Activated CD8-positive, alpha-beta T cell treated with anti-CD3 and anti-CD28 coated beads for 36 hours (primary cell): ENCODE measurements around the gene HNF4A. TPM values are rescaled to one million over a fixed set of nuclear protein-coding genes. Genes with fewer than 3 reads are reported as not detected.

ENCODE experiments used
- ATAC-seq: fragments of 200-7000 bp; cut with Tn5 transposase; one replicate; pipeline ENCODE4 v1.10.0; 2021; ENCODE audit warnings: mild to moderate bottlenecking, moderate library complexity
- CTCF ChIA-PET: fragments of 350-600 bp; sonication (Branson Sonifier 250); formaldehyde crosslinking; loops from one replicate; lab custom pipeline; 2021; ENCODE audit warnings: antibody characterized with exemption; lab: Charles Lee
- POLR2A ChIA-PET: fragments of 350-600 bp; sonication (Branson Sonifier 250); formaldehyde crosslinking; loops from one replicate; lab custom pipeline; 2021; ENCODE audit warnings: antibody characterized with exemption; lab: Charles Lee
- DNase-seq: peaks from one replicate; pipeline ENCODE4 v3.0.0-alpha.2; 2020
- H3K27ac Mint-ChIP-seq: one replicate; pipeline ENCODE4 v1.8.0; 2021; ENCODE audit warnings: mild to moderate bottlenecking, mixed read lengths
- H3K27me3 Mint-ChIP-seq: one replicate; pipeline ENCODE4 v1.8.0; 2021; ENCODE audit warnings: mixed read lengths
- H3K36me3 Mint-ChIP-seq: one replicate; pipeline ENCODE4 v1.8.0; 2021; ENCODE audit warnings: low read depth, mixed read lengths
- H3K4me1 Mint-ChIP-seq: one replicate; pipeline ENCODE4 v1.8.0; 2021; ENCODE audit warnings: low read depth, mixed read lengths
- H3K4me3 Mint-ChIP-seq: one replicate; pipeline ENCODE4 v1.8.0; 2021; ENCODE audit warnings: mild to moderate bottlenecking, moderate library complexity, mixed read lengths
- H3K9me3 Mint-ChIP-seq: one replicate; pipeline ENCODE4 v1.8.0; 2021; ENCODE audit warnings: mixed read lengths
- CTCF ChIP-seq: fragments of 200-600 bp; IDR thresholded peaks from one replicate; pipeline ENCODE4 v1.8.0; 2022; ENCODE audit warnings: antibody characterized with exemption, mild to moderate bottlenecking
- intact Hi-C: fragments of 100-400 bp; cut with micrococcal nuclease; formaldehyde crosslinking; loops from one replicate; pipeline ENCODE4 v1.10.0; 2022
- total RNA-seq, 2 experiments: library from RNA; stranded (reverse); gene quantifications; one replicate each; pipeline ENCODE4 v1.2.3, GENCODE V29; 2021

Gene HNF4A
- total RNA-seq, 2 experiments from 2014 or later: not detected

GRCh38 chr20:44445742-44446710 lies 90.5 kb downstream of the HNF4A start:
- POLR2A ChIA-PET: no interaction called here
- Mint-ChIP-seq H3K36me3 (no peaks in the 10 kb centered on the region), H3K4me3 (no peak overlapping the region), H3K9me3 (no peaks in the 10 kb centered on the region), H3K4me1 (no peaks in the 10 kb centered on the region), H3K27ac (no peak overlapping the region), H3K27me3 (no peaks in the 10 kb centered on the region)
- DNase-seq: no peak
- TF ChIP-seq CTCF: no peak
- ATAC-seq: no peak
- intact Hi-C loops: loop anchor here (5.0 kb wide), 1 partner anchor 59 kb away; no protein-coding TSS in a partner anchor
- CTCF ChIA-PET: no interaction called here

- H3K4me1 Mint-ChIP-seq: no peaks in the 10 kb centered on the region
- intact Hi-C loops: loop anchor here (5.0 kb wide), 1 partner anchor 61 kb away; no protein-coding TSS in a partner anchor
- no peak for TF ChIP-seq CTCF
- no peak for ATAC-seq
- H3K27ac Mint-ChIP-seq: no peak overlapping the region
- no peak for DNase-seq
- no peaks in the 10 kb centered on the region for H3K9me3 Mint-ChIP-seq
- H3K27me3 Mint-ChIP-seq: no peaks in the 10 kb centered on the region
- no peaks in the 10 kb centered on the region for H3K36me3 Mint-ChIP-seq
- POLR2A ChIA-PET: no interaction called here
- H3K4me3 Mint-ChIP-seq: no peak overlapping the region
- CTCF ChIA-PET: interaction anchor here (1.4 kb wide), 1 partner anchor 13 kb away, joined by 5 read pairs; no protein-coding TSS in a partner anchor
These were observed 92.4 kb downstream of the HNF4A start for GRCh38 chr20:44447827-44448419.

DNA sequence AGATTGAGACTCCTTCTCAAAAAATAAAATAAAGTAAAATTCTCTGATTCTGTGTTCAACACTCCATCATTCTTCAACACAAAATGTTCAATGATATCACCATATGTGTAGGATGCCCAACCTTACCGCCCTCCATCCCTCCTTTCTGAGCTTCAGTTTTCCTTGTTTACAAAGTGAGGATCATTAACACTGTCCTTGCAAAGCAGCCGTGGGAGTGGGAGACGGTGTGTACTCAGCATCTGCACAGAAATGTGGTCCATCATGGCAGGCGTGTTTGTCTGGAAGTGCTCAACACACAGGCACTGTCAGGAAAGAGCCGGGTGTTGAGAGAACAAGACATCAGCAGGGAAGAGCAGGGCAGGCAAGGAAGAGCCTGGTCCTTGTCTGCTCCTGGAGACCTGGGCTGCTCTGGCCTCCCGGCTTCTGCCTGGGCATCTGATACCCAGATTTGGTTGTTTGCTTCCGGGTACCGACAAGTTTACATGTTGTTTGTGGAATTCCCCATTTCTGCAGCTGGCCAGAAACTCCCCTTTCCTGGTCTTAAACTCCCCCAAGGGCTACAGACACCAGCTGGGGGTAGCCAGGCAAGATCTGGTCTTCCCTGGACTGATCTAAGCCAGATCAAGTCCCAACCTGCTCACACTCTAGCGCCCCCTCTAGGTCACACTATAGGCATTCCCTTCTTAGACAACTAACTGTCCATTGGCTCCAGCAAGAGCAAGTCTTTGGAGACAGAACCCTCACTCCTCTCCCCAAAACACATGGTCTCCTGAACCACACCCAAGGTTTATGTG lies 93.5 kb downstream of the HNF4A start:
- no peak overlapping the region for H3K4me3 Mint-ChIP-seq
- ChIA-PET CTCF (interaction anchor here (1.4 kb wide), 1 partner anchor 14 kb away, joined by 5 read pairs; no protein-coding TSS in a partner anchor), POLR2A (no interaction called here)
- H3K27ac Mint-ChIP-seq: no peak overlapping the region
- H3K27me3 Mint-ChIP-seq: no peaks in the 10 kb centered on the region
- H3K4me1 Mint-ChIP-seq: no peaks in the 10 kb centered on the region
- intact Hi-C loops: loop anchor here (5.0 kb wide), 1 partner anchor 62 kb away; no protein-coding TSS in a partner anchor
- DNase-seq: peak; percentile 28
- H3K36me3 Mint-ChIP-seq: no peaks in the 10 kb centered on the region
- no peak for ATAC-seq
- H3K9me3 Mint-ChIP-seq: no peaks in the 10 kb centered on the region
- TF ChIP-seq CTCF: peak; percentile 39

DNA sequence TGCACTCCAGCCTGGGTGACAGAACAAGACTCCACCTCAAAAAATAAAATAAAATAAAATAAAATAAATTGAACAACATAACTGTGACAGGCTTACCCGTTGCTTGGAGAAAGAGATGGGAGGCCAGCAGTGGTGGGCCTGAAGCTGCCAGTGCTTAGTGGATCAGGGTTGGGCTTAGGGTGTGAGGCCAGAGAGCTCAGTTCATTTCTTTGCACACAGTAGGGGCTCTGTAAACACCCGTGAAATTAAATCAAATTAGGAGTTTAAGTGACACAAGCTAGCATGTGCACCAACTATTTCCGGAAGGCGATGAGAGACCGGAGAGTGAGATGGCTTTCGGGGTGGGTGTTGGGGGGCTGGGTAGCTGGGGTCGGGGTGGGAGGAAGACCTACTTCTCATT lies 94.4 kb downstream of the HNF4A start:
- Mint-ChIP-seq H3K27me3 (no peaks in the 10 kb centered on the region), H3K4me3 (no peak overlapping the region), H3K27ac (no peak overlapping the region), H3K4me1 (no peaks in the 10 kb centered on the region), H3K9me3 (no peaks in the 10 kb centered on the region), H3K36me3 (no peaks in the 10 kb centered on the region)
- CTCF ChIA-PET: interaction anchor here (1.0 kb wide), 1 partner anchor 11 kb away, joined by 4 read pairs; no protein-coding TSS in a partner anchor
- intact Hi-C loops: loop anchor here (5.0 kb wide), 1 partner anchor 63 kb away; no protein-coding TSS in a partner anchor
- POLR2A ChIA-PET: no interaction called here
- ATAC-seq: no peak
- TF ChIP-seq CTCF: no peak
- DNase-seq: no peak
